ENCODE measurements around the gene ITPKB.
"Not testable (repeated sequence)": the region's sequence is repeated elsewhere in the genome, so short reads cannot be mapped to it uniquely, and the experiment has no call there.

ITPKB gene

GRCh38 chr1:226754793-226755533 is 15.9 kb upstream of the ITPKB start:
- no peak for DNase-seq

- no peak for DNase-seq
These were observed 15.0 kb upstream of the ITPKB start for GRCh38 chr1:226754097-226754496.

- DNase-seq = no peak
These were observed 12.6 kb upstream of the ITPKB start for GRCh38 chr1:226751703-226752102.

GRCh38 chr1:226751214-226751613 is 12.1 kb upstream of the ITPKB start:
- no peak for DNase-seq

- no peak for DNase-seq
These were observed 10.4 kb upstream of the ITPKB start for GRCh38 chr1:226749467-226749866.

GRCh38 chr1:226748306-226748705 is 9.2 kb upstream of the ITPKB start:
- DNase-seq = no peak

GRCh38 chr1:226747519-226748263 is 8.6 kb upstream of the ITPKB start:
- not testable (repeated sequence) for DNase-seq

- no peak for DNase-seq
These were observed 4.2 kb upstream of the ITPKB start for GRCh38 chr1:226743259-226743658.

GRCh38 chr1:226741009-226741408 is 1.9 kb upstream of the ITPKB start:
- DNase-seq = no peak

GRCh38 chr1:226739696-226740065 is 599 bp upstream of the ITPKB start:
- no peak for DNase-seq

GRCh38 chr1:226738421-226738994 is 574 bp downstream of the ITPKB start:
- peak; percentile 41 for DNase-seq

GRCh38 chr1:226737819-226738420 is 1.2 kb downstream of the ITPKB start:
- peak; percentile 35 for DNase-seq

GRCh38 chr1:226736908-226737818 is 1.9 kb downstream of the ITPKB start:
- DNase-seq = peak; percentile 31

- no peak for DNase-seq
These were observed 2.8 kb downstream of the ITPKB start for GRCh38 chr1:226736001-226736907.

- DNase-seq = no peak
These were observed 3.5 kb downstream of the ITPKB start for GRCh38 chr1:226735576-226735975.

GRCh38 chr1:226734611-226735153 is 4.4 kb downstream of the ITPKB start:
- no peak for DNase-seq

- no peak for DNase-seq
These were observed 5.2 kb downstream of the ITPKB start for GRCh38 chr1:226733876-226734275.

GRCh38 chr1:226733304-226733703 is 5.8 kb downstream of the ITPKB start:
- no peak for DNase-seq

GRCh38 chr1:226732856-226733291 is 6.2 kb downstream of the ITPKB start:
- no peak for DNase-seq

- no peak for DNase-seq
These were observed 7.7 kb downstream of the ITPKB start for GRCh38 chr1:226731257-226731893.

- no peak for DNase-seq
These were observed 8.2 kb downstream of the ITPKB start for GRCh38 chr1:226730836-226731235.

All from NCI-H345 (cell line).